H9 (cell line): Measurements from ENCODE around the gene COL18A1. TPM values are rescaled to one million over a fixed set of nuclear protein-coding genes. Genes with fewer than 3 reads are reported as not detected.

ENCODE experiments used
- DNase-seq: peaks from one replicate; pipeline ENCODE4 v3.0.0-alpha.2; 2017
- H2AFZ ChIP-seq: one replicate; pipeline ENCODE4 v1.6.1; 2013; ENCODE audit warnings: mild to moderate bottlenecking, low read length, control low read depth, moderate library complexity
- H2AK5ac ChIP-seq: 2 replicates; pipeline ENCODE4 v1.6.1; 2013; ENCODE audit warnings: low read length, control low read depth, mixed read lengths; ENCODE audit not compliant: insufficient read length
- H2BK120ac ChIP-seq: one replicate; pipeline ENCODE4 v1.6.1; 2013; ENCODE audit warnings: low read depth, mild to moderate bottlenecking, low read length, control low read depth, inconsistent platforms; ENCODE audit not compliant: poor library complexity, severe bottlenecking
- H2BK12ac ChIP-seq: 2 replicates; pipeline ENCODE4 v1.6.1; 2013; ENCODE audit warnings: low read length, control low read depth, mixed read lengths, low read depth; ENCODE audit not compliant: insufficient read length
- H2BK15ac ChIP-seq: 2 replicates; pipeline ENCODE4 v1.6.1; 2013; ENCODE audit warnings: low read depth, low read length, control low read depth
- H2BK20ac ChIP-seq: one replicate; pipeline ENCODE4 v1.6.1; 2013; ENCODE audit warnings: low read depth, mild to moderate bottlenecking, low read length, control low read depth, inconsistent platforms; ENCODE audit not compliant: poor library complexity, severe bottlenecking
- H2BK5ac ChIP-seq: 2 replicates; pipeline ENCODE4 v1.6.1; 2013; ENCODE audit warnings: low read length, control low read depth, mixed read lengths; ENCODE audit not compliant: insufficient read length
- H3K14ac ChIP-seq: 2 replicates; pipeline ENCODE4 v1.6.1; 2013; ENCODE audit warnings: low read length, control low read depth; ENCODE audit not compliant: insufficient read depth
- H3K18ac ChIP-seq: 2 replicates; pipeline ENCODE4 v1.6.1; 2013; ENCODE audit warnings: low read depth, mild to moderate bottlenecking, mixed read lengths, low read length, control low read depth; ENCODE audit not compliant: insufficient read length
- H3K23ac ChIP-seq: 2 replicates; pipeline ENCODE4 v1.6.1; 2013; ENCODE audit warnings: low read length, control low read depth, mixed read lengths, low read depth; ENCODE audit not compliant: insufficient read length
- H3K23me2 ChIP-seq: 2 replicates; pipeline ENCODE4 v1.6.1; 2013; ENCODE audit warnings: low read depth, mild to moderate bottlenecking, mixed read lengths, low read length, control low read depth; ENCODE audit not compliant: insufficient read length, poor library complexity, severe bottlenecking
- H3K27ac ChIP-seq: 2 replicates; pipeline ENCODE4 v1.5.1; 2013; ENCODE audit warnings: low read length, control low read depth, mixed read lengths, low read depth; ENCODE audit not compliant: insufficient read length
- H3K27me3 ChIP-seq: 2 replicates; pipeline ENCODE4 v1.6.1; 2013; ENCODE audit warnings: low read length, control low read depth, inconsistent platforms; ENCODE audit not compliant: insufficient read depth
- H3K4ac ChIP-seq: 2 replicates; pipeline ENCODE4 v1.6.1; 2013; ENCODE audit warnings: low read depth, mild to moderate bottlenecking, control low read depth, inconsistent platforms, low read length, moderate library complexity
- H3K4me1 ChIP-seq: 2 replicates; pipeline ENCODE4 v1.6.1; 2013; ENCODE audit warnings: low read length, control low read depth, inconsistent platforms; ENCODE audit not compliant: insufficient read depth
- H3K4me2 ChIP-seq: 2 replicates; pipeline ENCODE4 v1.6.1; 2013; ENCODE audit warnings: low read length, control low read depth, mixed read lengths; ENCODE audit not compliant: insufficient read length, insufficient read depth
- H3K56ac ChIP-seq: 2 replicates; pipeline ENCODE4 v1.6.1; 2013; ENCODE audit warnings: low read depth, mild to moderate bottlenecking, mixed read lengths, low read length, control low read depth; ENCODE audit not compliant: insufficient read length
- H3K79me1 ChIP-seq: 2 replicates; pipeline ENCODE4 v1.6.1; 2013; ENCODE audit warnings: low read depth, mild to moderate bottlenecking, moderate library complexity, low read length, control low read depth, inconsistent platforms; ENCODE audit not compliant: insufficient read depth, poor library complexity, severe bottlenecking
- H3K79me2 ChIP-seq: 2 replicates; pipeline ENCODE4 v1.6.1; 2013; ENCODE audit warnings: low read length, control low read depth, inconsistent platforms; ENCODE audit not compliant: insufficient read depth
- H3K9ac ChIP-seq: 2 replicates; pipeline ENCODE4 v1.6.1; 2013; ENCODE audit warnings: low read length, control low read depth, mixed read lengths; ENCODE audit not compliant: insufficient read length; ENCODE audit errors: extremely low read depth
- H3K9me3 ChIP-seq: one replicate; pipeline ENCODE4 v1.6.1; 2013; ENCODE audit warnings: low read depth, low read length, inconsistent platforms; ENCODE audit not compliant: control insufficient read depth
- H3T11ph ChIP-seq: one replicate; pipeline ENCODE4 v1.6.1; 2013; ENCODE audit warnings: mild to moderate bottlenecking, low read length, control low read depth, inconsistent platforms
- H4K20me1 ChIP-seq: one replicate; pipeline ENCODE4 v1.6.1; 2013; ENCODE audit not compliant: control insufficient read depth, insufficient read length, insufficient read depth
- H4K5ac ChIP-seq: 2 replicates; pipeline ENCODE4 v1.6.1; 2013; ENCODE audit warnings: low read depth, mild to moderate bottlenecking, mixed read lengths, low read length, control low read depth; ENCODE audit not compliant: insufficient read length
- H4K8ac ChIP-seq: replicated peaks from 2 replicates; pipeline ENCODE4 v1.6.1; 2013; ENCODE audit warnings: low read length, control low read depth, mixed read lengths, low read depth; ENCODE audit not compliant: insufficient read length
- H4K91ac ChIP-seq: 2 replicates; pipeline ENCODE4 v1.6.1; 2013; ENCODE audit warnings: low read depth, mild to moderate bottlenecking, moderate library complexity, mixed read lengths, low read length, control low read depth; ENCODE audit not compliant: insufficient read length
- H3K27ac Mint-ChIP-seq, 3 experiments: 2 replicates in 2 of 3; 3 replicates in 1 of 3; pipeline ENCODE4 v1.8.0; 2020 to 2021; ENCODE audit warnings: mixed read lengths in 3 of 3, mild to moderate bottlenecking in 1 of 3, moderate library complexity in 1 of 3
- H3K27me3 Mint-ChIP-seq: 2 replicates; pipeline ENCODE4 v1.8.0; 2021; ENCODE audit warnings: low read depth, mild to moderate bottlenecking, moderate library complexity, mixed read lengths
- H3K36me3 Mint-ChIP-seq, 3 experiments: 2 replicates in 2 of 3; 3 replicates in 1 of 3; pipeline ENCODE4 v1.8.0; 2020 to 2021; ENCODE audit warnings: low read depth in 3 of 3, mixed read lengths in 3 of 3; ENCODE audit not compliant: insufficient read depth in 1 of 3
- H3K4me1 Mint-ChIP-seq, 2 experiments: 2 replicates each; pipeline ENCODE4 v1.8.0; 2020; ENCODE audit warnings: mixed read lengths in 2 of 2
- H3K4me3 Mint-ChIP-seq, 2 experiments: 2 replicates in 1 of 2; 3 replicates in 1 of 2; pipeline ENCODE4 v1.8.0; 2020 to 2021; ENCODE audit warnings: mild to moderate bottlenecking in 2 of 2, mixed read lengths in 2 of 2, moderate library complexity in 1 of 2
- H3K9me3 Mint-ChIP-seq, 2 experiments: 2 replicates in 1 of 2; 3 replicates in 1 of 2; pipeline ENCODE4 v1.8.0; 2020; ENCODE audit warnings: mild to moderate bottlenecking in 2 of 2, mixed read lengths in 2 of 2, moderate library complexity in 1 of 2
- CTCF ChIP-seq: fragments of 200-600 bp; sonication (generic); conservative IDR thresholded peaks from 3 replicates; pipeline ENCODE4 v1.8.0; 2021; ENCODE audit warnings: antibody characterized with exemption, mild to moderate bottlenecking
- WGBS: extraction: QIAGEN DNeasy Blood & Tissue Kit; methylation state at CpG from one replicate; pipeline ENCODE4 v1.1.7; 2013; ENCODE audit warnings: missing lambda C conversion rate, low lambda C conversion rate, mixed read lengths; ENCODE audit not compliant: insufficient read length; ENCODE audit errors: extremely low coverage; 5-methylcytosine and 5-hydroxymethylcytosine counted together
- total RNA-seq: library from RNA; stranded (reverse); gene quantifications from 2 replicates; pipeline ENCODE4 v1.2.1, GENCODE V29; 2021

COL18A1 gene
- total RNA-seq, 1 experiment from 2014 or later: 232 TPM

DNA sequence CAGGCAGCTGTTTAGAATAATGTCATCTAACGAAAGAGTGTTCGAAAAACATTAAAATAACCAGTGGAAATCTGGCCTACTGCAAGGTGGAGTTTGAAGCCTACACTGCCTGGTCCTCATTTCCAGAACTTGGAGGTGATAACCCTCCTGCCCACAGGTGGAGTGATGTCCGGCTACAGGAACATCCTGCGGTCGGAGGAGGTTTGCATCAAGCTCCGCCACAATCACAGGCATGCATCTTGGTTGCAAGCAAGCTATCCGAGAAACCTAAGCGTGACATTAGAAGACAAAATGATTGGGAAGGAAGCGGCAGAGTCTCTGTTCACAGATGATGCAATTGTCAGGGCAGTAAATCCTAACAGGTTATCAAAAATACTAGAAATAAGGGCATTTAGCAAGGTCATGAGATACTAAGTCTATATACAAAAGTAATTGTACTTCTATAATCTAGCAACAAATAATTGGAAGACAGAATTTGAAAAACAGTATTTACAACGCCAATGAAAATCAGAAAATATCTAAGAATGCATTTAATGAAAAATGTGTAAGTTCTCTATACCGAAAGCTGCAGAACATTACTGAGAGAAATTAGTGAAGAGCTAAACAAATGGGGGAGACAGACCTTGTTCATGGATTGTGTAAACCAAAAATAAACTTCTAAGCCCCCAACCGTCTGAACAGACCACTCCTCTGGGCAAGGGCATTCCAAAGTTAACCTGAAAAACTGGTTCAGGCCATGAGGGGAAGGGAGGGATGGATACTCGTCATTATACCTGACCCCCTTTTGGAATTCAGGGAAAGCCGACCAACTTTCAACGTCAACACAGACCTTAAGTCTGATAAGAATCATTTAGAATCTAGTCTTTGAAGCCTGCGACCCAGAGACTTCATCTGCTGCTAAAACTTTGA, 141.9 kb downstream of the COL18A1 start:
- no CpG with 5 or more reads among the region's 16 CpGs for WGBS
- H3K27ac ChIP-seq: no peak overlapping the region

More for the DNA sequence above, 141.9 kb downstream of the COL18A1 start:
- peaks cover 28% of the 10 kb centered on the region for H3K27me3 Mint-ChIP-seq
- H2BK120ac ChIP-seq: no peak overlapping the region
- H3K9me3 ChIP-seq: no peaks in the 10 kb centered on the region
- no peaks in the 10 kb centered on the region for H3K79me1 ChIP-seq
- peaks cover 0 to 7% (median 1%) of the 10 kb centered on the region in 3 experiments; a peak in 2 of 7 replicates for H3K36me3 Mint-ChIP-seq
- H3K14ac ChIP-seq: no peak overlapping the region
- no peak overlapping the region for H3K27ac Mint-ChIP-seq
- H3K9me3 Mint-ChIP-seq: peaks cover 3 to 6% of the 10 kb centered on the region in 2 experiments; a peak in 3 of 5 replicates
- no peak for TF ChIP-seq CTCF
- H3K4me2 ChIP-seq: no peak overlapping the region
- H4K91ac ChIP-seq: no peak overlapping the region
- no peaks in the 10 kb centered on the region for H3K23me2 ChIP-seq
- H3K56ac ChIP-seq: no peak overlapping the region
- no peak overlapping the region for H3K9ac ChIP-seq
- H3K4me1 Mint-ChIP-seq: peaks cover 21 to 25% of the 10 kb centered on the region in 2 experiments
- no peak overlapping the region for H2BK12ac ChIP-seq
- H3K27me3 ChIP-seq: no peaks in the 10 kb centered on the region
- no peak overlapping the region for H4K8ac ChIP-seq
- no peak overlapping the region for H3K4me3 Mint-ChIP-seq
- peak; percentile 6 for DNase-seq
- H3K4ac ChIP-seq: no peak overlapping the region
- no peak overlapping the region for H2AK5ac ChIP-seq
- H3T11ph ChIP-seq: no peak overlapping the region
- no peaks in the 10 kb centered on the region for H4K20me1 ChIP-seq
- H3K18ac ChIP-seq: no peak overlapping the region
- H3K4me1 ChIP-seq: peaks cover 2% of the 10 kb centered on the region; the same call in 1 of the 2 replicates
- H2AFZ ChIP-seq: no peak overlapping the region
- H3K79me2 ChIP-seq: no peaks in the 10 kb centered on the region
- no peak overlapping the region for H2BK15ac ChIP-seq
- no peak overlapping the region for H3K23ac ChIP-seq
- H2BK5ac ChIP-seq: no peak overlapping the region
- H2BK20ac ChIP-seq: no peak overlapping the region
- no peak overlapping the region for H4K5ac ChIP-seq
